Measurements from ENCODE around the gene SIT1. TPM values are rescaled to one million over a fixed set of nuclear protein-coding genes. Genes with fewer than 3 reads are reported as not detected.
"Not testable (repeated sequence)": the region's sequence is repeated elsewhere in the genome, so short reads cannot be mapped to it uniquely, and the experiment has no call there.

Gene SIT1
- total RNA-seq, 1 experiment from 2014 or later: not detected

DNA sequence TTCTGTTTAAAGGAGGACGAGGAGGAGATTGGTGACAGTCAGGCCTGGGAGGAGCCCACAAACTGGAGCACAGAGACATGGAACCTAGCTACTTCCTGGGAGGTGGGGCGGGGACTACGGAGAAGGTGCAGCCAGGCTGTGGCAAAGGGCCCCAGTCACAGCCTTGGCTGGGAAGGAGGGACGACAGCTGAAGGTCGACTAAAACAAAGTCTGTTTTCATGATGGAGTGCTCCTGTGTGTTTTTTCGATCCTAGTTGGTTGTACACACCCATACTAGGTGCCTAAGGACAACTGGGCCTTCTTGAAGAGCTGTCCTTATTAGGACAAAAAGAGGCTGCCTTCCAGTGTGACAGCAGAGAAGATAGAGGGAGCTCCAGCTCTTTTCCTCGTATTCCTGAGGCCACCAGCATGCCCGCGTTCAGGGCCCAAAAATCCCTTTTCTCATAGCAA lies 10.3 kb upstream of the SIT1 start:
- DNase-seq (ENCODE audit: low spot score): peak; percentile 56

- no peak for DNase-seq (ENCODE audit: low spot score)
These were observed 8.6 kb upstream of the SIT1 start for GRCh38 chr9:35659340-35659739.

DNA sequence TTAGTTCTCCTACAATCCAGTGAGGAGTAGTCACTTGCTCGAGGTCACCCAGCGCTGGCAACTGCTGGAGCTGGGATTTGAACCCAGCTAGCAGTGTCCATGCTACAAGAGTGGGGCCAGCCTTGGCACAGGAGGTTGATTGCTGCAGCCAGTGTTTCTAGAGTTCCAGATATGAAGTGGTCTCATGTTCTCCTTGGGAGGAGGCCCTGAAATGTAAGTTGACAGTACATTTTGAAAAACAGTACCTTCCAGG lies 8.2 kb upstream of the SIT1 start:
- DNase-seq (ENCODE audit: low spot score): peak; percentile 34

- peak; percentile 92 for DNase-seq (ENCODE audit: low spot score)
These were observed 7.6 kb upstream of the SIT1 start, which contains the start of gene CCDC107 for GRCh38 chr9:35658137-35658967. Gene CCDC107, plus strand, starts transcription at chr9:35658292. Its CDS starts 88 bp downstream, at chr9:35658380.

GRCh38 chr9:35657546-35658136 lies 6.9 kb upstream of the SIT1 start, which contains the start of gene RMRP:
Gene RMRP, minus strand, starts transcription at chr9:35658019.
- DNase-seq (ENCODE audit: low spot score): peak; percentile 97

DNA sequence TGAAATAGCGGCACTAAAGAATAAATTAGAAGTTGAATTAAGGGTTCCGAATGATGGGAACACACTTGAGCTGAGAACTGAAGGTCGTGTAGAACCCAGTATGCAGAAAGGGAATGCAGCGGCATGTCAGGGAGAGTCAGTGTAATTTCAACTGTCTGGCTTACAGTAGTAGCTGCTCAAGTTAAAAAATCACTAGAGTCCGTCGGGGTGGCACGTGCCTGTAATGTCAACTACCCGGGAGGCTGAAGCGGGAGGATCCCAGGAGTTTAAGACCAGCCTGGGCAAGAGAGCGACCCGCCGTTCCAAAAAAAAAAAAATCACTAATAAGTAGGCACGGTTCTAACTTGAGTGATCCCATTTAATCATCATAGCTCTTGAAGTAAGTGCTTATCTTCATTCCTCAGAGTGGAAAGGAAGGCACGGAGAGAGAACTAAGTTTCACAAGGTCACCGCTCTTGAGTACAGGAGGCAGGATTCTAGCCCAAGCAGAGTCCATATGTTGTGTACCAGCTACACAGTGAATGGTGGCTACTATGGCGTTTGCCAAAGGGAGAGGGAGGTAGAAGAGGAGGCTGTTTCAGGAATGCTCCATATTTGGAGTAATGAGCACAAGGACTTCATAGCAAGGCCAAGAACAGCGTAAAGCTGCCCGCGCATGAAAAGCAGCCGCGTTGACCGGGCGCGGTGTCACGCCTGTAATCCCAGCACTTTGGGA lies 6.3 kb upstream of the SIT1 start:
- no peak for DNase-seq (ENCODE audit: low spot score)

DNA sequence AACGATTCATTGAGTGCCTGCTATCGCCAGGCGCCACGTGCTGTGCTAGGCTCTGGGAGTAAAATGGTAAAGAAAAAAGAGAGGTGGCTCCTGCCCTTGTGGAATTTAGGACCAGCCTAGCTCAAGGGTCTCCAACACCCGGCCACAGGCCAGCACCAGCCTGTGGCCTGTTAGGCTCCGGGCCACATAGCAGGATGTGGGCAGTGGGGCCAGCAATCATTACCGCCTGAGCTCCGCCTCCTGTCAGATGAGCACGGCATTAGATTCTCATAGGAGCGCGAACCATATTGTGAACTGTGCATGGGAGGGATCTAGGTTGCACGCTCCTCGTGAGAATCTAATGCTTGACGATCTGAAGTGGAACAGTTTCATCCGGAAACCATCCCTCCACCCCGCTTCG lies 5.6 kb upstream of the SIT1 start:
- DNase-seq (ENCODE audit: low spot score): no peak

DNA sequence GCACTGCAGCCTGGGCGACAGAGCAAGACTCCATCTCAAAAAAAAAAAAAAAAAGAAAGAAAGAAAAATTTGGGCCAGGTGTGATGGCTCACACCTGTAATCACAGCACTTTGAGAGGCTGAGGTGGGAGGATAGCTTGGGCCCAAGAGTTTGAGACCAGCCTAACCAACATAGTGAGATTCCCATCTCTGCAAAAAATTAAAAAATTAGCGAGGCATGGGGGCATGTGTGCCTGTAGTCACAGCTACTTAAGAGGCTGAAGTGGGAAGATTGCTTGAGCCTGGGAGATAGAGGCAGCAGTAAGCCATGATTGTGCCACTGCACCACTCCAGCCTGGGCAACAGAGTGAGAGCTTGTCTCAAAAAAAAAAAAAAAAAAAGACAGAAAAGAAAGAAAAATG lies 2.9 kb upstream of the SIT1 start:
- no peak for DNase-seq (ENCODE audit: low spot score)

GRCh38 chr9:35652829-35653209 lies 2.1 kb upstream of the SIT1 start:
- no peak for DNase-seq (ENCODE audit: low spot score)

DNA sequence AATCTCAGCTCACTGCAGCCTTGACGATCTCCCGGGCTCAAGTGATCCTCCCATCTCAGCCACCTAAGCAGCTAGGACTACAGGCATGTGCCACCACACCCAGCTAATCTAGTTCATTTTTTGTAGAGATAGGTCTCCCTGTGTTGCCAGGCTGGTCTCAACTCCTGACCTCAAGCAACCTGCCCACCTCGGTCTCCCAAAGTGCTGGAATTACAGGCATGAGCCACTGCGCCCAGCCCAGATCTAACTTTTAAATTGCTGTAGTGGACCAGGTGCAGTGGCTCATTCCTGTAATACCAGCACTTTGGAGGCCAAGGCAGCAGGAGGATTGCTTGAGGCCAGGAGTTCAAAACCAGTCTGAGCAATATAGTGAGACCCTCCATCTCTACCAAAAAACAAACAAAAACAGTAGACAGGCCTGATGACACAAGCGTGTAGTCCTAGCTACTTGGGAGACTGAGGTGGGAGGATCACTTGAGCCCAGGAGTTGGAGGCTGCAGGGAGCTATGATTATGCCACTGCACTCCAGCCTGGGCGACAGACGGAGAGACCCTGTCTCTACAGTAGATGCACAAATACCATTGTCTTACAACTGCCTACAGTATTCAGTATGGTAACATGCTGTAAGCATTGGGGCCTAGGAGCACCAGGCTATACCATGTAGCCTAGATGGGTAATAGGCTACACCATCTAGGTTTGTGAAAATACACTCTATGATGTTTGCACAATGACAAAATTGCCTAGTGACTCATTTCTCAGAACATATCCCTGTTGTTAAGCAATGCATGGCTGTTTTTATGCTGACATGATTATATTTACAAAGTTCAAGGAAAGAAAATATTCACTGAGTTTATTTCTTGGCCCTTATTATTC lies 1.5 kb upstream of the SIT1 start:
- DNase-seq (ENCODE audit: low spot score): peak; percentile 14

DNA sequence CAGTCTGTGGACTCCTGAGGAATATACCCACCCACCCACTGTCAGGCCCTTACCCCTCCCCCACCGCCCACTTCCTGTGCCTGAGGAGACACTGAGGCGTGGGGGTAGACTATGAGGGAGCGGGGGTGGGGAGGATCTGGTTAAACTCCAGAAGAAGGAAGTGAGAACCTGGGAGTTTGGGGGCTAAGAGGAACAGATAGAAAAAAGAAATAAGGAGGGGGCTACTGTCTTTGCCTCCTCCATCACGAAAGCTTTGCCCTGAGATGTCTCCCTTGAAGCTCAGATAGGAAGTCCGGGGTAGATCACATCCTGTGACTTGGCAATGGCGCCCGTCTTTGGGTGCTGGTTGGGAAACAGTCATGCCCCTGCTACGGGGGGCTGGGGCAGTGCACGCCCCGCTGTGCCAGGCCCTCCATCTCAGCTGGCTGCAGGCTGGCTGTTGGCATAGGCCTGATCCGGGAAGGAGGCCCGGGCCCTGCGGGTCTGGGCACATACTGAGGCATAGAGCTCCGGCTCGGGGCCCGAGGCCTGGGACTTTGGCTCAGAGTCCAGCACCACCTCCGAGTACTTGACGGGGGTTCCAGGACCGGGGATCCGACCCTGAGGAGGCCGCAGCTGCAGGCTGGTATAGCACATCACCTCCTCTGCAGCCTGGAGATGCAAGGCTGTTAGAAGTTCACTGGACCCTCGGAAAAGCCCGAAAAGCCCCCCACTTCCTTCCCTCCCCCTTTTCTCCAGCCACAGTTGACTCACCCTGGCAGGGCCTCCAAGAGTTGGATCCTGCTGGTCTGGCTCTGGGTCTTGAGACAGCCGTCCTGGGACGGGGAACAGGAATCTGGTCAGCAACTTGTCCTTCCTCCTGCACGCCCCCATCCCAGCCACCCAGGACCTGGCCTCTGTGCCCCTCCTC lies 1.0 kb downstream of the SIT1 start:
- DNase-seq (ENCODE audit: low spot score): no peak

- peak; percentile 95 for DNase-seq (ENCODE audit: low spot score)
These were observed 4.0 kb downstream of the SIT1 start for GRCh38 chr9:35646533-35647265.

DNA sequence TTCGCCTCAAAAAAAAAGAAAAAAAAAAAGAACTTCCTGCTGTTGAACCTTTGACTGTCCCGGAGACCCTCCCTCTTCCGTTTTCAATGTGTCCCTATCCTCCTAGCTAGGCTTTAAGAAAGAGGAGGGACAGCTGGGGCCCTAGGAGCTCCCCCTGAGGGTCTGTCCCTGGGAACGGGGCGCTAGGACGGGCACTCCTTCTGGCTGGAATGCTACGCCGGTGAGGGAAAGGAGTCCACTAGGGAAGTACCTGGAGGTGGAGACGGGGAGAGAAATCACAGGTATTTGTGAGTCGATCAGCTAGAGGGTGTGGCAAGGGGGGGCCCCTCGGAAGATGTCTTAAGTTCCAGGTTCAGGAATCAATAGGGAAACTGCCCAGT lies 4.6 kb downstream of the SIT1 start:
- DNase-seq (ENCODE audit: low spot score): peak; percentile 67

- DNase-seq (ENCODE audit: low spot score): not testable (repeated sequence)
These were observed 5.0 kb downstream of the SIT1 start for GRCh38 chr9:35645736-35646135.

DNA sequence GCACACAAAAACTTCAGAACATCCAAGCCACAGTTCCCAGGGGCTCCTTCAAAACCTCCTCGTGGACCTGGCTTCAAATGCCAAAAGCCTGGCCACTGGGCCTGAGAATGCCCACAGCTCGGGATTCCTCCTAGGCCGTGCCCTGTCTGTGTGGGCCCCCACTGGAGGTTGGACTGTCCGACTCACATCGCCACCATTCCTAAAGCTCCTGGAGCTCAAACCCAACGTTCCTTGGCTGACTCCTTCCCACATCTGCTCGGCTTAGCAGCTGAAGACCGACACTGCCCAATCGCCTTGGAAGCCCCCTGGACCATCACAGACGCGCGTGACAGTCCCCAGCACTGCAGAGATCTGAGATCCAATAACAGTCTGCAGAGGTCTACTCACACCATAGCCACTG lies 7.7 kb downstream of the SIT1 start:
- no peak for DNase-seq (ENCODE audit: low spot score)

DNA sequence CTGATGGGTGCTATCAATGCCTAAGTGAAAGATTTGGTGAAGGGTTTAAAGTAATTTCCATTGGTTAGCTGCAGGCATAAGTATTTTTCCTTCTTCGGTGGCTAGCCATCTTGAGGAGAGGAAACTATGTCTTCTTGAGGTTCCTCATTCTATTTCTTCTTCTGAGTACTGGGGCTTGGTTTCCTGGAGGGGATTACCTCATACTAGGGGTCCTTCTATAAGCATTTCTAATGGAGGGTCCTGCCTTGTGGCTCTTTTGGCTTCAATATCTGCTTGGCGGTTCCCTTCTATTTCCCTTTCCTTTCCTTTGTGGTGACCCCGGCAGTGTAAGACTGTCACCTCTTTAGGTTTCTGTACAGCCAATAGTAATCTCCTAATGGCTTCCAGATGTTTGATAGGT lies 9.3 kb downstream of the SIT1 start:
- not testable (repeated sequence) for DNase-seq (ENCODE audit: low spot score)

DNA sequence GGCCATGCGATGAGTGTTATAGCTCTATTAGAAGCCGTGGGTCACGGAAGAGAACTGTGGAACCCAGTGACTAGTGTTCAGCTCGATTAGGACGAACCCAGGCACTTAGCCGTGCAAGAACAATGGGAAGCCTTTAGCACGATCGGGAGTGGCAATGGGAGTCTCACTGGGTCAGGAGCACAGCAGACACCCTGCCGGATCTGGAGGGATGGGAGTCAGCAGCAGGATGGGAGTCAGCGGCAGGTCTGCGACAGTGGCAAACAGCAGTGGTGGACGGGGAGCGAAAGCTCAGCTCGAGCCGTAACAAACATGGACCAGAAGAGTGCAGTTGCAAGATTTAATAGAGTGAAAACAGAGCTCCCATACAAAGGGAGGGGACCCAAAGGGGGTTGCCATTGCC lies 10.3 kb downstream of the SIT1 start:
- not testable (repeated sequence) for DNase-seq (ENCODE audit: low spot score)

- DNase-seq (ENCODE audit: low spot score): no peak
These were observed 11.1 kb downstream of the SIT1 start for GRCh38 chr9:35639631-35640030.

- not testable (repeated sequence) for DNase-seq (ENCODE audit: low spot score)
These were observed 11.5 kb downstream of the SIT1 start for GRCh38 chr9:35639225-35639624.

- DNase-seq (ENCODE audit: low spot score): not testable (repeated sequence)
These were observed 12.0 kb downstream of the SIT1 start for GRCh38 chr9:35638751-35639150.

Measured in HT-29 (cell line).